H9 (cell line): Measurements from ENCODE around the gene MATN4. TPM values are rescaled to one million over a fixed set of nuclear protein-coding genes. Genes with fewer than 3 reads are reported as not detected.

Source experiments
- DNase-seq: peaks from one replicate; pipeline ENCODE4 v3.0.0-alpha.2; 2017
- H2AFZ ChIP-seq: one replicate; pipeline ENCODE4 v1.6.1; 2013; ENCODE audit warnings: mild to moderate bottlenecking, low read length, control low read depth, moderate library complexity
- H2AK5ac ChIP-seq: 2 replicates; pipeline ENCODE4 v1.6.1; 2013; ENCODE audit warnings: low read length, control low read depth, mixed read lengths; ENCODE audit not compliant: insufficient read length
- H2BK120ac ChIP-seq: one replicate; pipeline ENCODE4 v1.6.1; 2013; ENCODE audit warnings: low read depth, mild to moderate bottlenecking, low read length, control low read depth, inconsistent platforms; ENCODE audit not compliant: poor library complexity, severe bottlenecking
- H2BK12ac ChIP-seq: 2 replicates; pipeline ENCODE4 v1.6.1; 2013; ENCODE audit warnings: low read length, control low read depth, mixed read lengths, low read depth; ENCODE audit not compliant: insufficient read length
- H2BK15ac ChIP-seq: 2 replicates; pipeline ENCODE4 v1.6.1; 2013; ENCODE audit warnings: low read depth, low read length, control low read depth
- H2BK20ac ChIP-seq: one replicate; pipeline ENCODE4 v1.6.1; 2013; ENCODE audit warnings: low read depth, mild to moderate bottlenecking, low read length, control low read depth, inconsistent platforms; ENCODE audit not compliant: poor library complexity, severe bottlenecking
- H2BK5ac ChIP-seq: 2 replicates; pipeline ENCODE4 v1.6.1; 2013; ENCODE audit warnings: low read length, control low read depth, mixed read lengths; ENCODE audit not compliant: insufficient read length
- H3K14ac ChIP-seq: 2 replicates; pipeline ENCODE4 v1.6.1; 2013; ENCODE audit warnings: low read length, control low read depth; ENCODE audit not compliant: insufficient read depth
- H3K18ac ChIP-seq: 2 replicates; pipeline ENCODE4 v1.6.1; 2013; ENCODE audit warnings: low read depth, mild to moderate bottlenecking, mixed read lengths, low read length, control low read depth; ENCODE audit not compliant: insufficient read length
- H3K23ac ChIP-seq: 2 replicates; pipeline ENCODE4 v1.6.1; 2013; ENCODE audit warnings: low read length, control low read depth, mixed read lengths, low read depth; ENCODE audit not compliant: insufficient read length
- H3K23me2 ChIP-seq: 2 replicates; pipeline ENCODE4 v1.6.1; 2013; ENCODE audit warnings: low read depth, mild to moderate bottlenecking, mixed read lengths, low read length, control low read depth; ENCODE audit not compliant: insufficient read length, poor library complexity, severe bottlenecking
- H3K27ac ChIP-seq: 2 replicates; pipeline ENCODE4 v1.5.1; 2013; ENCODE audit warnings: low read length, control low read depth, mixed read lengths, low read depth; ENCODE audit not compliant: insufficient read length
- H3K27me3 ChIP-seq: 2 replicates; pipeline ENCODE4 v1.6.1; 2013; ENCODE audit warnings: low read length, control low read depth, inconsistent platforms; ENCODE audit not compliant: insufficient read depth
- H3K4ac ChIP-seq: 2 replicates; pipeline ENCODE4 v1.6.1; 2013; ENCODE audit warnings: low read depth, mild to moderate bottlenecking, control low read depth, inconsistent platforms, low read length, moderate library complexity
- H3K4me1 ChIP-seq: 2 replicates; pipeline ENCODE4 v1.6.1; 2013; ENCODE audit warnings: low read length, control low read depth, inconsistent platforms; ENCODE audit not compliant: insufficient read depth
- H3K4me2 ChIP-seq: 2 replicates; pipeline ENCODE4 v1.6.1; 2013; ENCODE audit warnings: low read length, control low read depth, mixed read lengths; ENCODE audit not compliant: insufficient read length, insufficient read depth
- H3K56ac ChIP-seq: 2 replicates; pipeline ENCODE4 v1.6.1; 2013; ENCODE audit warnings: low read depth, mild to moderate bottlenecking, mixed read lengths, low read length, control low read depth; ENCODE audit not compliant: insufficient read length
- H3K79me1 ChIP-seq: 2 replicates; pipeline ENCODE4 v1.6.1; 2013; ENCODE audit warnings: low read depth, mild to moderate bottlenecking, moderate library complexity, low read length, control low read depth, inconsistent platforms; ENCODE audit not compliant: insufficient read depth, poor library complexity, severe bottlenecking
- H3K79me2 ChIP-seq: 2 replicates; pipeline ENCODE4 v1.6.1; 2013; ENCODE audit warnings: low read length, control low read depth, inconsistent platforms; ENCODE audit not compliant: insufficient read depth
- H3K9ac ChIP-seq: 2 replicates; pipeline ENCODE4 v1.6.1; 2013; ENCODE audit warnings: low read length, control low read depth, mixed read lengths; ENCODE audit not compliant: insufficient read length; ENCODE audit errors: extremely low read depth
- H3K9me3 ChIP-seq: one replicate; pipeline ENCODE4 v1.6.1; 2013; ENCODE audit warnings: low read depth, low read length, inconsistent platforms; ENCODE audit not compliant: control insufficient read depth
- H3T11ph ChIP-seq: one replicate; pipeline ENCODE4 v1.6.1; 2013; ENCODE audit warnings: mild to moderate bottlenecking, low read length, control low read depth, inconsistent platforms
- H4K20me1 ChIP-seq: one replicate; pipeline ENCODE4 v1.6.1; 2013; ENCODE audit not compliant: control insufficient read depth, insufficient read length, insufficient read depth
- H4K5ac ChIP-seq: 2 replicates; pipeline ENCODE4 v1.6.1; 2013; ENCODE audit warnings: low read depth, mild to moderate bottlenecking, mixed read lengths, low read length, control low read depth; ENCODE audit not compliant: insufficient read length
- H4K8ac ChIP-seq: replicated peaks from 2 replicates; pipeline ENCODE4 v1.6.1; 2013; ENCODE audit warnings: low read length, control low read depth, mixed read lengths, low read depth; ENCODE audit not compliant: insufficient read length
- H4K91ac ChIP-seq: 2 replicates; pipeline ENCODE4 v1.6.1; 2013; ENCODE audit warnings: low read depth, mild to moderate bottlenecking, moderate library complexity, mixed read lengths, low read length, control low read depth; ENCODE audit not compliant: insufficient read length
- H3K27ac Mint-ChIP-seq, 3 experiments: 2 replicates in 2 of 3; 3 replicates in 1 of 3; pipeline ENCODE4 v1.8.0; 2020 to 2021; ENCODE audit warnings: mixed read lengths in 3 of 3, mild to moderate bottlenecking in 1 of 3, moderate library complexity in 1 of 3
- H3K27me3 Mint-ChIP-seq: 2 replicates; pipeline ENCODE4 v1.8.0; 2021; ENCODE audit warnings: low read depth, mild to moderate bottlenecking, moderate library complexity, mixed read lengths
- H3K36me3 Mint-ChIP-seq, 3 experiments: 2 replicates in 2 of 3; 3 replicates in 1 of 3; pipeline ENCODE4 v1.8.0; 2020 to 2021; ENCODE audit warnings: low read depth in 3 of 3, mixed read lengths in 3 of 3; ENCODE audit not compliant: insufficient read depth in 1 of 3
- H3K4me1 Mint-ChIP-seq, 2 experiments: 2 replicates each; pipeline ENCODE4 v1.8.0; 2020; ENCODE audit warnings: mixed read lengths in 2 of 2
- H3K4me3 Mint-ChIP-seq, 2 experiments: 2 replicates in 1 of 2; 3 replicates in 1 of 2; pipeline ENCODE4 v1.8.0; 2020 to 2021; ENCODE audit warnings: mild to moderate bottlenecking in 2 of 2, mixed read lengths in 2 of 2, moderate library complexity in 1 of 2
- H3K9me3 Mint-ChIP-seq, 2 experiments: 2 replicates in 1 of 2; 3 replicates in 1 of 2; pipeline ENCODE4 v1.8.0; 2020; ENCODE audit warnings: mild to moderate bottlenecking in 2 of 2, mixed read lengths in 2 of 2, moderate library complexity in 1 of 2
- CTCF ChIP-seq: fragments of 200-600 bp; sonication (generic); conservative IDR thresholded peaks from 3 replicates; pipeline ENCODE4 v1.8.0; 2021; ENCODE audit warnings: antibody characterized with exemption, mild to moderate bottlenecking
- WGBS: extraction: QIAGEN DNeasy Blood & Tissue Kit; methylation state at CpG from one replicate; pipeline ENCODE4 v1.1.7; 2013; ENCODE audit warnings: missing lambda C conversion rate, low lambda C conversion rate, mixed read lengths; ENCODE audit not compliant: insufficient read length; ENCODE audit errors: extremely low coverage; 5-methylcytosine and 5-hydroxymethylcytosine counted together
- total RNA-seq: library from RNA; stranded (reverse); gene quantifications from 2 replicates; pipeline ENCODE4 v1.2.1, GENCODE V29; 2021

Gene MATN4
- total RNA-seq, 1 experiment from 2014 or later: 0.11 TPM

GRCh38 chr20:45337367-45338120, 29.4 kb upstream of the MATN4 start:
- Mint-ChIP-seq H3K27ac (peak overlapping the region; percentile 28 to 92 (median 40); a peak in 6 of 7 replicates), H3K36me3 (peaks cover 13 to 34% (median 23%) of the 10 kb centered on the region in 3 experiments; a peak in 6 of 7 replicates), H3K4me1 (peaks cover 68 to 76% of the 10 kb centered on the region in 2 experiments), H3K9me3 (no peaks in the 10 kb centered on the region), H3K4me3 (no peak overlapping the region), H3K27me3 (no peaks in the 10 kb centered on the region; the same call in 1 of the 2 replicates)
- Histone ChIP-seq H3K79me2 (peaks cover 3% of the 10 kb centered on the region; the same call in 1 of the 2 replicates), H3K9me3 (no peaks in the 10 kb centered on the region), H4K5ac (no peak overlapping the region), H3K27me3 (no peaks in the 10 kb centered on the region), H3K56ac (no peak overlapping the region), H3K4me2 (no peak overlapping the region), H2BK12ac (no peak overlapping the region), H4K91ac (peak overlapping the region; percentile 73), H3K27ac (no peak overlapping the region), H3K4ac (no peak overlapping the region; the same call in 1 of the 2 replicates), H2AK5ac (no peak overlapping the region), H3K9ac (no peak overlapping the region), H4K20me1 (peaks cover 2% of the 10 kb centered on the region), H3K79me1 (no peaks in the 10 kb centered on the region), H2AFZ (no peak overlapping the region), H3T11ph (no peak overlapping the region), H2BK5ac (no peak overlapping the region), H2BK20ac (no peak overlapping the region), H4K8ac (no peak overlapping the region), H2BK120ac (no peak overlapping the region), H3K14ac (0 out of 2 replicates have a peak overlapping the region, but pooled peaks have one; percentile 44), H3K23me2 (peaks cover 3% of the 10 kb centered on the region), H2BK15ac (no peak overlapping the region), H3K23ac (no peak overlapping the region), H3K4me1 (peaks cover 20% of the 10 kb centered on the region), H3K18ac (peak overlapping the region; percentile 15)
- WGBS: no CpG with 5 or more reads among the region's 15 CpGs
- DNase-seq: no peak
- TF ChIP-seq CTCF: no peak
